ENCODE measurements around the gene MAGEB3. TPM values are rescaled to one million over a fixed set of nuclear protein-coding genes. Genes with fewer than 3 reads are reported as not detected.

Gene MAGEB3
- polyA plus RNA-seq, 1 donor (not counting 4 experiments of a cell fraction or from before 2014, with no cell fraction given) = not detected

DNA sequence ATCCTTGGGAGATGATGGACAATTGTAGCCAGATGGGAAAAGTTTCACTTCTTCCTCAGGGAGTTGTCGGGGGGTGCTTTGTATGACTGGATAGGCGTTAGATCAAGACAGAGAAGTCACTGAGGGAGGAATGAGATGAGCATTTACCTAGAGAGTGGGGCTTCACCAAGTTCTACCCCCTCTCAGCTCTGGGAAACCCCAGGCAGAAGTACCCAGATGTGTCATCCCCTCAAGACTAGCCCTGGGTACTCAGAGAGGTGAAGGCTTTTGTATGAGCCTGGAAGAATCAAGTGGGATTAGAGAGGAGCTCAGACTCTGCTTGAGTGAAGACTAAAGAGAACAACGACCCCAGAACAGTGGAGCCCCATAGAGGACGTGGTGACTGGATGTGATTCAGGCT, 18.4 kb downstream of the MAGEB3 start:
- Histone ChIP-seq H3K4me1 (ENCODE audit: control insufficient read depth, extremely low read depth, insufficient read depth, low read length) (no peaks in the 10 kb centered on the region), H3K27ac (ENCODE audit: control insufficient read depth, insufficient read depth, low read length) (no peak overlapping the region), H3K36me3 (ENCODE audit: control insufficient read depth in 2 of 2, extremely low read depth in 1 of 2, insufficient read depth in 2 of 2, low read length in 2 of 2) (no peaks in the 10 kb centered on the region), H3K9ac (ENCODE audit: control insufficient read depth, extremely low read depth, insufficient read depth, low read length) (no peak overlapping the region), H2AFZ (ENCODE audit: control insufficient read depth, low read length) (no peak overlapping the region), H4K20me1 (ENCODE audit: control insufficient read depth, extremely low read depth, insufficient read depth, low read length) (no peaks in the 10 kb centered on the region), H3K9me3 (ENCODE audit: control insufficient read depth, low read depth, low read length) (peaks cover 4% of the 10 kb centered on the region), H3K9me1 (ENCODE audit: control insufficient read depth, extremely low read depth, insufficient read depth, low read length) (no peaks in the 10 kb centered on the region), H3K4me3 (ENCODE audit: control insufficient read depth in 2 of 3, extremely low read depth in 1 of 3, insufficient read depth in 2 of 3, low read depth in 1 of 3, low read length in 3 of 3) (no peak overlapping the region), H3K27me3 (ENCODE audit: control insufficient read depth, extremely low read depth, insufficient read depth, low read length) (no peaks in the 10 kb centered on the region), H3K79me2 (ENCODE audit: control insufficient read depth, insufficient read depth, low read length) (no peaks in the 10 kb centered on the region), H3K4me2 (ENCODE audit: control insufficient read depth, extremely low read depth, insufficient read depth, low read depth, low read length) (no peak overlapping the region)
- TF ChIP-seq, protein P1, sequence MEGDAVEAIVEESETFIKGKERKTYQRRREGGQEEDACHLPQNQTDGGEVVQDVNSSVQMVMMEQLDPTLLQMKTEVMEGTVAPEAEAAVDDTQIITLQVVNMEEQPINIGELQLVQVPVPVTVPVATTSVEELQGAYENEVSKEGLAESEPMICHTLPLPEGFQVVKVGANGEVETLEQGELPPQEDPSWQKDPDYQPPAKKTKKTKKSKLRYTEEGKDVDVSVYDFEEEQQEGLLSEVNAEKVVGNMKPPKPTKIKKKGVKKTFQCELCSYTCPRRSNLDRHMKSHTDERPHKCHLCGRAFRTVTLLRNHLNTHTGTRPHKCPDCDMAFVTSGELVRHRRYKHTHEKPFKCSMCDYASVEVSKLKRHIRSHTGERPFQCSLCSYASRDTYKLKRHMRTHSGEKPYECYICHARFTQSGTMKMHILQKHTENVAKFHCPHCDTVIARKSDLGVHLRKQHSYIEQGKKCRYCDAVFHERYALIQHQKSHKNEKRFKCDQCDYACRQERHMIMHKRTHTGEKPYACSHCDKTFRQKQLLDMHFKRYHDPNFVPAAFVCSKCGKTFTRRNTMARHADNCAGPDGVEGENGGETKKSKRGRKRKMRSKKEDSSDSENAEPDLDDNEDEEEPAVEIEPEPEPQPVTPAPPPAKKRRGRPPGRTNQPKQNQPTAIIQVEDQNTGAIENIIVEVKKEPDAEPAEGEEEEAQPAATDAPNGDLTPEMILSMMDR (optimal IDR thresholded peaks at IDR 0.05 in 1 of 3, IDR thresholded peaks at IDR 0.05 in 1 of 3, conservative IDR thresholded peaks at IDR 0.05 in 1 of 3; ENCODE audit: extremely low read depth in 1 of 3, insufficient read depth in 2 of 3, low read length in 3 of 3) = no peak
- no peak for TF ChIP-seq EZH2 (IDR thresholded peaks at IDR 0.05; ENCODE audit: low read length)
- dilution Hi-C loops (cut with MboI; ENCODE audit: extremely low pct_ligation_motif_present, low sequenced_read_pairs) = no loop called here
- no peak for DNase-seq (ENCODE audit: low read depth, low spot score)
- no peak for FAIRE-seq

DNA sequence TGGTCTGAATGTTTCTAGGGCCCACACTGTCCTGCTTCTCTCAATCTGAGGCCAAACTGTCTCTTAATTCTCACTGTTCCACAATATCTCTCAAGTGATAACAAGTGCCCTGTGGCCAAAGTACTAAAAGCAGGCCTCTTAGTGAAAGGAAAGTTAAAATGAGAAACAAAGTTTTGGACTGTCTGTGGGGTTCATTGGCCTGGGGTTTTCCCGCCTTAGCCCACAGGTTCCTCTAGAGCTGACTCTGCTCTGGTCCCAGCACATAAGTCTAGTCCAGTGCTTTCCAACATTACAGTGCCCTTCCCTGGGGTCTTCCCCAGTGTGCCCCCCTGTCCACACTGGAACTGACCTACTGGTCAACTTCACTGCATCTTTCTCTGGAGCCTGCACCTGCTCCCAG, 22.8 kb downstream of the MAGEB3 start:
- dilution Hi-C loops (cut with MboI; ENCODE audit: extremely low pct_ligation_motif_present, low sequenced_read_pairs) = no loop called here
- H3K79me2 ChIP-seq (ENCODE audit: control insufficient read depth, insufficient read depth, low read length) = no peaks in the 10 kb centered on the region
- no peak overlapping the region for H3K9ac ChIP-seq (ENCODE audit: control insufficient read depth, extremely low read depth, insufficient read depth, low read length)
- TF ChIP-seq EZH2 (IDR thresholded peaks at IDR 0.05; ENCODE audit: low read length) = no peak
- TF ChIP-seq, protein P1 (optimal IDR thresholded peaks at IDR 0.05 in 1 of 3, IDR thresholded peaks at IDR 0.05 in 1 of 3, conservative IDR thresholded peaks at IDR 0.05 in 1 of 3; ENCODE audit: extremely low read depth in 1 of 3, insufficient read depth in 2 of 3, low read length in 3 of 3) = no peak
- no peaks in the 10 kb centered on the region for H3K9me1 ChIP-seq (ENCODE audit: control insufficient read depth, extremely low read depth, insufficient read depth, low read length)
- no peak overlapping the region for H3K27ac ChIP-seq (ENCODE audit: control insufficient read depth, insufficient read depth, low read length)
- no peaks in the 10 kb centered on the region for H3K4me1 ChIP-seq (ENCODE audit: control insufficient read depth, extremely low read depth, insufficient read depth, low read length)
- H3K4me3 ChIP-seq (ENCODE audit: control insufficient read depth in 2 of 3, extremely low read depth in 1 of 3, insufficient read depth in 2 of 3, low read depth in 1 of 3, low read length in 3 of 3) = no peak overlapping the region
- H3K36me3 ChIP-seq (ENCODE audit: control insufficient read depth in 2 of 2, extremely low read depth in 1 of 2, insufficient read depth in 2 of 2, low read length in 2 of 2) = no peaks in the 10 kb centered on the region
- no peaks in the 10 kb centered on the region for H4K20me1 ChIP-seq (ENCODE audit: control insufficient read depth, extremely low read depth, insufficient read depth, low read length)
- DNase-seq (ENCODE audit: low read depth, low spot score) = no peak
- peaks cover 2% of the 10 kb centered on the region for H3K9me3 ChIP-seq (ENCODE audit: control insufficient read depth, low read depth, low read length)
- no peak overlapping the region for H3K4me2 ChIP-seq (ENCODE audit: control insufficient read depth, extremely low read depth, insufficient read depth, low read depth, low read length)
- no peak overlapping the region for H2AFZ ChIP-seq (ENCODE audit: control insufficient read depth, low read length)
- no peaks in the 10 kb centered on the region for H3K27me3 ChIP-seq (ENCODE audit: control insufficient read depth, extremely low read depth, insufficient read depth, low read length)
- no peak for FAIRE-seq

Measured in keratinocyte (primary cell).